ENCODE results near the gene TENT5C. TPM values are rescaled to one million over a fixed set of nuclear protein-coding genes. Genes with fewer than 3 reads are reported as not detected.

The TENT5C gene
- total RNA-seq, 1 experiment from 2014 or later = 1.4 TPM

DNA sequence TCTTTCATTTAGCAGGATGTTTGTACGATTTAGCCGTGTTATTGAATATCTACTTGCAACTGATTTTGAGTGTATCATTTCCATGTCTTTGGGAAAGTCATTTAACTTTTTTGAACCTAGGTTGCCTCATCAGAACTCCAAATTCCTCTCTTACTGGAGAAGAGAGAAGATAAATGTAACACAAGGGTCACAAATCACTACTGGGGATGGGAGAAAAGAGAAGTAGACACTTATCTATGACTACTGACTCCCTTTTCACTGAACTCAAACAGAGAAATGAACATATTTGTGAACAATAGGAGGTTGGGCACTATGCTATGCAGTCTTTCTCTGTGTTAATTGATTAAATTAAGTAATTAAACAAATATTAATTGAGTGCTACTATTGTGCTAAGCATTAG is 42.2 kb downstream of the TENT5C start:
- Mint-ChIP-seq H3K9me3 (peaks cover 13% of the 10 kb centered on the region), H3K36me3 (peaks cover 3% of the 10 kb centered on the region), H3K27ac (no peak overlapping the region), H3K4me3 (no peak overlapping the region), H3K27me3 (ENCODE audit: low read depth) (no peaks in the 10 kb centered on the region), H3K4me1 (peaks cover 12% of the 10 kb centered on the region)
- ATAC-seq (no peak), DNase-seq (ENCODE audit: low spot score) (no peak)
- ChIA-PET CTCF (no interaction called here), POLR2A (no interaction called here)
- TF ChIP-seq ETV6 (CRISPR knock-in tag; IDR thresholded peaks at IDR 0.05) (no peak), SOX15 (CRISPR knock-in tag; IDR thresholded peaks at IDR 0.05) (no peak), NFATC4 (CRISPR knock-in tag; IDR thresholded peaks at IDR 0.05) (no peak), AR (CRISPR knock-in tag; IDR thresholded peaks at IDR 0.05) (no peak), STAT6 (CRISPR knock-in tag; conservative IDR thresholded peaks at IDR 0.05; ENCODE audit: low read depth) (no peak), RORB (CRISPR knock-in tag; IDR thresholded peaks at IDR 0.05) (no peak), AFF4 (CRISPR knock-in tag; IDR thresholded peaks at IDR 0.05; ENCODE audit: borderline replicate concordance) (no peak), NFYB (CRISPR knock-in tag; conservative IDR thresholded peaks at IDR 0.05; ENCODE audit: low read depth) (no peak), NFE2L1 (CRISPR knock-in tag; IDR thresholded peaks at IDR 0.05) (no peak), ZNF219 (CRISPR knock-in tag; IDR thresholded peaks at IDR 0.05; ENCODE audit: borderline replicate concordance) (no peak), HMGA2 (CRISPR knock-in tag; IDR thresholded peaks at IDR 0.05) (no peak), ZNF138 (CRISPR knock-in tag; conservative IDR thresholded peaks at IDR 0.05) (no peak), TCF7 (CRISPR knock-in tag; IDR thresholded peaks at IDR 0.05; ENCODE audit: low read depth) (no peak), NR3C1 (CRISPR knock-in tag; conservative IDR thresholded peaks at IDR 0.05; ENCODE audit: low read depth) (no peak), ZNF416 (CRISPR knock-in tag; IDR thresholded peaks at IDR 0.05) (no peak)
- TF ChIP-seq, protein P1, sequence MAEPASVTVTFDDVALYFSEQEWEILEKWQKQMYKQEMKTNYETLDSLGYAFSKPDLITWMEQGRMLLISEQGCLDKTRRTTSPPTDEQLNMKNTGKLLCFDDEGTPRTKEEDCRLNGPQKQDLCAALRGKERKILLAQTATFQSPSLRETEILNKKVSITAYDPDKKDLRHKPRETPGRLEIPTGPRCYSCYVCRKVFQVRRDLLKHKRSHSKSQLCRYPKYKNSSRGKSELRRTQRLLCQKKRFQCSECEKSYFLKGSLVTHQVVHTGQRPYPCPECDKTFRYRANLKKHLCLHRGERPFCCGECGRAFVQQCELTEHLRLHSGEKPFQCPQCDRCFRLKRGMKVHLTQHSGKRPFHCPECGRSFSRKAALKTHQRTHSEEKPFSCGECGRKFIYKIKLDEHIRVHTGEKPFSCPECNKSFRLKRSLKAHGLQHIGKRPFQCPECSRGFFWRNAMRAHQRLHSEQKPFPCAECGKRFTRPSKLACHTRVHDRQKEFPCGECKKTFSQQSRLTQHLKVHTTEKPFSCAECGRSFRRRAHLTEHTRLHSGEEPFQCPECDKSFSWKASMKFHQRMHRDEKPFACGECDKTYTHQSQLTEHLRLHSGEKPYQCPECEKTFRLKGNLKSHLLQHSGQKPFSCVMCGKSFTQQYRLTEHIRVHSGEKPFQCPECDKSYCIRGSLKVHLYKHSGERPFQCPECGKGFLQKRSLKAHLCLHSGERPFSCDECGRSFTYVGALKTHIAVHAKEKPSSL (CRISPR knock-in tag; conservative IDR thresholded peaks at IDR 0.05) = no peak
- TF ChIP-seq, protein P2, sequence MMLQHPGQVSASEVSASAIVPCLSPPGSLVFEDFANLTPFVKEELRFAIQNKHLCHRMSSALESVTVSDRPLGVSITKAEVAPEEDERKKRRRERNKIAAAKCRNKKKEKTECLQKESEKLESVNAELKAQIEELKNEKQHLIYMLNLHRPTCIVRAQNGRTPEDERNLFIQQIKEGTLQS (CRISPR knock-in tag; conservative IDR thresholded peaks at IDR 0.05) = no peak
- TF ChIP-seq, protein P3, sequence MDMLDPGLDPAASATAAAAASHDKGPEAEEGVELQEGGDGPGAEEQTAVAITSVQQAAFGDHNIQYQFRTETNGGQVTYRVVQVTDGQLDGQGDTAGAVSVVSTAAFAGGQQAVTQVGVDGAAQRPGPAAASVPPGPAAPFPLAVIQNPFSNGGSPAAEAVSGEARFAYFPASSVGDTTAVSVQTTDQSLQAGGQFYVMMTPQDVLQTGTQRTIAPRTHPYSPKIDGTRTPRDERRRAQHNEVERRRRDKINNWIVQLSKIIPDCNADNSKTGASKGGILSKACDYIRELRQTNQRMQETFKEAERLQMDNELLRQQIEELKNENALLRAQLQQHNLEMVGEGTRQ (CRISPR knock-in tag; IDR thresholded peaks at IDR 0.05) = no peak
